Suprapubic skin (tissue), 4 donors: ENCODE measurements around the gene TMEFF2. TPM values are rescaled to one million over a fixed set of nuclear protein-coding genes. Genes with fewer than 3 reads are reported as not detected.

Source experiments
- DNase-seq, 2 donors: peaks; one replicate each; pipeline ENCODE4 v3.0.0-alpha.2; 2019; ENCODE audit warnings: low spot score in 2 of 2
- H3K27ac ChIP-seq: fragments of 200-600 bp; sonication (generic); one replicate; pipeline ENCODE4 v1.5.1; 2019
- H3K27me3 ChIP-seq: fragments of 200-600 bp; sonication (generic); one replicate; pipeline ENCODE4 v1.5.1; 2019
- H3K36me3 ChIP-seq: fragments of 200-600 bp; sonication (generic); one replicate; pipeline ENCODE4 v1.5.1; 2019
- H3K4me1 ChIP-seq: fragments of 200-600 bp; sonication (generic); one replicate; pipeline ENCODE4 v1.5.1; 2019
- H3K4me3 ChIP-seq: fragments of 200-600 bp; sonication (generic); one replicate; pipeline ENCODE4 v1.5.1; 2019; ENCODE audit warnings: mild to moderate bottlenecking
- H3K9me3 ChIP-seq: fragments of 200-600 bp; sonication (generic); one replicate; pipeline ENCODE4 v1.5.1; 2019
- EP300 ChIP-seq: sonication (generic); formaldehyde crosslinking; IDR thresholded peaks from one replicate; pipeline ENCODE4 v1.6.1; 2017; ENCODE audit warnings: antibody characterized with exemption
- POLR2A ChIP-seq, 2 donors: fragments of 450-650 bp; IDR thresholded peaks; one replicate each; pipeline ENCODE4 v1.6.1; 2017; ENCODE audit warnings: antibody characterized with exemption in 2 of 2, mild to moderate bottlenecking in 2 of 2, moderate library complexity in 2 of 2
- POLR2AphosphoS5 ChIP-seq, 3 donors: sonication (generic); formaldehyde crosslinking; IDR thresholded peaks; one replicate each; pipeline ENCODE4 v1.6.1; 2017; ENCODE audit warnings: antibody characterized with exemption in 3 of 3
- WGBS: methylation state at CpG from one replicate; pipeline ENCODE4 v1.1.5; 2018; 5-methylcytosine and 5-hydroxymethylcytosine counted together
- total RNA-seq, 4 donors: library from RNA; depleted of rRNA; stranded (reverse); fragments of >200 nt; gene quantifications; one replicate each; pipeline ENCODE4 v1.1.0, GENCODE V29; 2016
- TF ChIP-seq, protein P1 (sequence below), 2 donors: fragments of 200-600 bp in 1 of 2; fragments of 450-650 bp in 1 of 2; sonication (generic) in 1 of 2; IDR thresholded peaks; one replicate each; pipeline ENCODE4 v1.5.1; 2016 to 2019; ENCODE audit warnings: antibody characterized with exemption in 2 of 2, mild to moderate bottlenecking in 1 of 2, moderate library complexity in 1 of 2

The TMEFF2 gene
- total RNA-seq, 4 donors from 2014 or later: 0.36 TPM; not detected in 3

- DNase-seq: no peak
- H3K4me1 ChIP-seq: peaks cover 6% of the 10 kb centered on the region
- no peak overlapping the region for H3K27ac ChIP-seq
- TF ChIP-seq, protein P1, sequence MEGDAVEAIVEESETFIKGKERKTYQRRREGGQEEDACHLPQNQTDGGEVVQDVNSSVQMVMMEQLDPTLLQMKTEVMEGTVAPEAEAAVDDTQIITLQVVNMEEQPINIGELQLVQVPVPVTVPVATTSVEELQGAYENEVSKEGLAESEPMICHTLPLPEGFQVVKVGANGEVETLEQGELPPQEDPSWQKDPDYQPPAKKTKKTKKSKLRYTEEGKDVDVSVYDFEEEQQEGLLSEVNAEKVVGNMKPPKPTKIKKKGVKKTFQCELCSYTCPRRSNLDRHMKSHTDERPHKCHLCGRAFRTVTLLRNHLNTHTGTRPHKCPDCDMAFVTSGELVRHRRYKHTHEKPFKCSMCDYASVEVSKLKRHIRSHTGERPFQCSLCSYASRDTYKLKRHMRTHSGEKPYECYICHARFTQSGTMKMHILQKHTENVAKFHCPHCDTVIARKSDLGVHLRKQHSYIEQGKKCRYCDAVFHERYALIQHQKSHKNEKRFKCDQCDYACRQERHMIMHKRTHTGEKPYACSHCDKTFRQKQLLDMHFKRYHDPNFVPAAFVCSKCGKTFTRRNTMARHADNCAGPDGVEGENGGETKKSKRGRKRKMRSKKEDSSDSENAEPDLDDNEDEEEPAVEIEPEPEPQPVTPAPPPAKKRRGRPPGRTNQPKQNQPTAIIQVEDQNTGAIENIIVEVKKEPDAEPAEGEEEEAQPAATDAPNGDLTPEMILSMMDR (IDR thresholded peaks at IDR 0.05): no peak
- no peak for TF ChIP-seq EP300
- no peak for TF ChIP-seq POLR2A (IDR thresholded peaks at IDR 0.05)
- no peak for TF ChIP-seq POLR2AphosphoS5 (IDR thresholded peaks at IDR 0.05)
- 90% methylated on average over 1 of the region's 1 CpG for WGBS
- no peaks in the 10 kb centered on the region for H3K9me3 ChIP-seq
- H3K27me3 ChIP-seq: no peaks in the 10 kb centered on the region
- H3K36me3 ChIP-seq: no peaks in the 10 kb centered on the region
- no peak overlapping the region for H3K4me3 ChIP-seq
These were observed 164.4 kb downstream of the TMEFF2 start for GRCh38 chr2:192030289-192030688.

- WGBS: 73% methylated on average over 2 of the region's 2 CpGs
- no peak overlapping the region for H3K4me3 ChIP-seq
These were observed 165.6 kb downstream of the TMEFF2 start for GRCh38 chr2:192029089-192029488.

DNA sequence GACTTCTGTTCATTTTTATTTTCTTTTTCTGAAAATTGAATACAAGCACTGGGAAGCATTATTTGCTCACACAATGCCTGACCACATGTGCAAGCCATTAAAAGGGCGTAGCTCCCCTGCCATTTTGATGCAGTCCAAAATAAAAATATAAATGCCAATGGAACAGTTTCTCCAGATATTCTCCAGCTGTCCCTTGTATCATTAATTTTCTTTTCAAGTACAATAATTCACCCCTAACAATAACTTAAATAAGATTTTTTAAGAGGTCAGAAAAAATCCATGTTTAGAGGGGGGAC, 168.0 kb downstream of the TMEFF2 start:
- no peak for DNase-seq
- Histone ChIP-seq H3K4me1 (peaks cover 6% of the 10 kb centered on the region), H3K4me3 (no peak overlapping the region), H3K27me3 (no peaks in the 10 kb centered on the region), H3K27ac (no peak overlapping the region), H3K36me3 (no peaks in the 10 kb centered on the region), H3K9me3 (no peaks in the 10 kb centered on the region)
- TF ChIP-seq POLR2A (IDR thresholded peaks at IDR 0.05) (no peak), EP300 (no peak), POLR2AphosphoS5 (IDR thresholded peaks at IDR 0.05) (no peak)
- TF ChIP-seq, protein P1 (IDR thresholded peaks at IDR 0.05): no peak
- 59% methylated on average over 1 of the region's 1 CpG for WGBS

More at GRCh38 chr2:192029089-192029488, 165.6 kb downstream of the TMEFF2 start:
- H3K4me1 ChIP-seq: peaks cover 6% of the 10 kb centered on the region
- H3K27ac ChIP-seq: no peak overlapping the region
- H3K36me3 ChIP-seq: no peaks in the 10 kb centered on the region
- no peaks in the 10 kb centered on the region for H3K9me3 ChIP-seq
- DNase-seq: no peak
- H3K27me3 ChIP-seq: no peaks in the 10 kb centered on the region
- TF ChIP-seq, protein P1 (IDR thresholded peaks at IDR 0.05): peak in 1 of 2 donors; percentile 16
- no peak for TF ChIP-seq POLR2A (IDR thresholded peaks at IDR 0.05)

- Histone ChIP-seq H3K27me3 (no peaks in the 10 kb centered on the region), H3K9me3 (no peaks in the 10 kb centered on the region), H3K4me1 (peaks cover 6% of the 10 kb centered on the region), H3K36me3 (no peaks in the 10 kb centered on the region), H3K27ac (no peak overlapping the region), H3K4me3 (no peak overlapping the region)
- no peak for DNase-seq
- WGBS: 56% methylated on average over 7 of the region's 7 CpGs
- TF ChIP-seq, protein P1 (IDR thresholded peaks at IDR 0.05): no peak
- TF ChIP-seq EP300 (no peak), POLR2A (IDR thresholded peaks at IDR 0.05) (no peak), POLR2AphosphoS5 (IDR thresholded peaks at IDR 0.05) (no peak)
These were observed 168.5 kb downstream of the TMEFF2 start for GRCh38 chr2:192026059-192026824.

- Histone ChIP-seq H3K36me3 (no peaks in the 10 kb centered on the region), H3K4me3 (no peak overlapping the region), H3K4me1 (peaks cover 6% of the 10 kb centered on the region), H3K27ac (no peak overlapping the region), H3K9me3 (no peaks in the 10 kb centered on the region), H3K27me3 (no peaks in the 10 kb centered on the region)
- WGBS: 76% methylated on average over 4 of the region's 4 CpGs
- no peak for DNase-seq
- TF ChIP-seq POLR2AphosphoS5 (IDR thresholded peaks at IDR 0.05) (no peak), POLR2A (IDR thresholded peaks at IDR 0.05) (no peak), EP300 (no peak)
- TF ChIP-seq, protein P1 (IDR thresholded peaks at IDR 0.05): no peak
These were observed 169.1 kb downstream of the TMEFF2 start for GRCh38 chr2:192025637-192026036.
